SJSA1 (cell line): ENCODE results near the gene ME1. TPM values are rescaled to one million over a fixed set of nuclear protein-coding genes. Genes with fewer than 3 reads are reported as not detected.
"Not testable (repeated sequence)": the region's sequence is repeated elsewhere in the genome, so short reads cannot be mapped to it uniquely, and the experiment has no call there.

Experiments
- DNase-seq, 2 experiments: peaks; one replicate each; pipeline ENCODE4 v3.0.0-alpha.2; 2015 to 2020; ENCODE audit warnings: low spot score in 2 of 2, low read depth in 1 of 2
- H3K27ac ChIP-seq: fragments of 250-450 bp; sonication (Bioruptor Pico); 2 replicates; pipeline ENCODE4 v1.5.1; 2020; ENCODE audit warnings: mild to moderate bottlenecking, moderate library complexity
- H3K27me3 ChIP-seq: fragments of 250-450 bp; sonication (Bioruptor Pico); replicated peaks from 2 replicates; pipeline ENCODE4 v1.5.1; 2020; ENCODE audit warnings: mild to moderate bottlenecking, moderate library complexity
- H3K36me3 ChIP-seq: fragments of 250-450 bp; sonication (Bioruptor Pico); 2 replicates; pipeline ENCODE4 v1.5.1; 2020; ENCODE audit warnings: mild to moderate bottlenecking
- H3K4me1 ChIP-seq: fragments of 250-450 bp; sonication (Bioruptor Pico); replicated peaks from 2 replicates; pipeline ENCODE4 v1.6.1; 2021; ENCODE audit warnings: mild to moderate bottlenecking
- H3K4me3 ChIP-seq: fragments of 250-450 bp; sonication (Bioruptor Pico); 2 replicates; pipeline ENCODE4 v1.5.1; 2020; ENCODE audit warnings: mild to moderate bottlenecking
- H3K9me3 ChIP-seq: fragments of 250-450 bp; sonication (Bioruptor Pico); replicated peaks from 2 replicates; pipeline ENCODE4 v1.5.1; 2020; ENCODE audit warnings: mild to moderate bottlenecking
- total RNA-seq: library from RNA; depleted of rRNA; stranded (reverse); fragments of >200 nt; shearing (Covaris generic); gene quantifications from 2 replicates; pipeline ENCODE4 v1.2.3, GENCODE V29; 2014

Gene ME1
- total RNA-seq, 1 experiment from 2014 or later = 54.7 TPM

- H3K4me1 ChIP-seq = peaks cover 21% of the 10 kb centered on the region
- DNase-seq = peak in 1 of 2 experiments; percentile 46
- peak overlapping the region; percentile 37 for H3K27ac ChIP-seq
- no peaks in the 10 kb centered on the region for H3K36me3 ChIP-seq
- H3K27me3 ChIP-seq = no peaks in the 10 kb centered on the region
- H3K9me3 ChIP-seq = no peaks in the 10 kb centered on the region; the same call in 1 of the 2 replicates
- H3K4me3 ChIP-seq = no peak overlapping the region
These were observed 30.6 kb upstream of the ME1 start for GRCh38 chr6:83461438-83461837.

- Histone ChIP-seq H3K27ac (no peak overlapping the region), H3K9me3 (no peaks in the 10 kb centered on the region; the same call in 1 of the 2 replicates), H3K27me3 (no peaks in the 10 kb centered on the region), H3K4me1 (peaks cover 21% of the 10 kb centered on the region), H3K36me3 (no peaks in the 10 kb centered on the region), H3K4me3 (no peak overlapping the region)
- DNase-seq = no peak
These were observed 28.8 kb upstream of the ME1 start for GRCh38 chr6:83459663-83460062.

GRCh38 chr6:83450015-83450414, 19.2 kb upstream of the ME1 start:
- DNase-seq, H3K36me3 ChIP-seq, H3K27ac ChIP-seq: not testable (repeated sequence)

GRCh38 chr6:83444086-83444699, 13.3 kb upstream of the ME1 start:
- DNase-seq, H3K4me1 ChIP-seq, H3K4me3 ChIP-seq, H3K9me3 ChIP-seq, H3K27ac ChIP-seq, H3K36me3 ChIP-seq, H3K27me3 ChIP-seq: not testable (repeated sequence)

More at GRCh38 chr6:83450015-83450414, 19.2 kb upstream of the ME1 start:
- H3K9me3 ChIP-seq, H3K4me3 ChIP-seq, H3K27me3 ChIP-seq, H3K4me1 ChIP-seq: not testable (repeated sequence)

DNA sequence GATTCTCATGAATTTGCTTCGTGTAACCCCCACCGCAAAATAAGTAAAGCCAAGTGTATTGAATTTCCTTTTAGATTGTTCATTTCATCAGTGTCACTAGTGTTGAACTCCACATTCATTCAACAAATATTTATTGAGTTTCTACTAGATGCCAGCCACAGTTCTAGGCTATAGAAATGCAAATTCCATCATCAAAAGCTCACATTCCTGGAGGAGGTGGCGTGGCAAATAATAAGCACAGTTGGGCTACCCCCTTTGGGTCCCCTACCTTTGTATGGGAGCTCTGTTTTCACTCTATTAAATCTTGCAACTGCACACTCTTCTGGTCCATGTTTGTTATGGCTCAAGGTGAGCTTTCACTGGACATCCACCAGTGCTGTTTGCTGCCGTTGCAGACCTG, 12.7 kb upstream of the ME1 start:
- H3K9me3 ChIP-seq = no peaks in the 10 kb centered on the region
- no peak overlapping the region for H3K27ac ChIP-seq
- H3K27me3 ChIP-seq = no peaks in the 10 kb centered on the region
- no peak overlapping the region for H3K4me3 ChIP-seq
- no peak for DNase-seq
- no peaks in the 10 kb centered on the region for H3K36me3 ChIP-seq
- H3K4me1 ChIP-seq = no peaks in the 10 kb centered on the region

GRCh38 chr6:83442752-83443151, 11.9 kb upstream of the ME1 start:
- H3K9me3 ChIP-seq = no peaks in the 10 kb centered on the region
- no peak overlapping the region for H3K27ac ChIP-seq
- H3K36me3 ChIP-seq = no peaks in the 10 kb centered on the region
- no peaks in the 10 kb centered on the region for H3K4me1 ChIP-seq
- H3K27me3 ChIP-seq = no peaks in the 10 kb centered on the region
- no peak overlapping the region for H3K4me3 ChIP-seq
- no peak for DNase-seq

GRCh38 chr6:83439201-83439600, 8.3 kb upstream of the ME1 start:
- Histone ChIP-seq H3K4me3 (no peak overlapping the region), H3K4me1 (no peaks in the 10 kb centered on the region), H3K36me3 (no peaks in the 10 kb centered on the region), H3K9me3 (no peaks in the 10 kb centered on the region), H3K27me3 (no peaks in the 10 kb centered on the region), H3K27ac (no peak overlapping the region)
- DNase-seq = no peak

DNA sequence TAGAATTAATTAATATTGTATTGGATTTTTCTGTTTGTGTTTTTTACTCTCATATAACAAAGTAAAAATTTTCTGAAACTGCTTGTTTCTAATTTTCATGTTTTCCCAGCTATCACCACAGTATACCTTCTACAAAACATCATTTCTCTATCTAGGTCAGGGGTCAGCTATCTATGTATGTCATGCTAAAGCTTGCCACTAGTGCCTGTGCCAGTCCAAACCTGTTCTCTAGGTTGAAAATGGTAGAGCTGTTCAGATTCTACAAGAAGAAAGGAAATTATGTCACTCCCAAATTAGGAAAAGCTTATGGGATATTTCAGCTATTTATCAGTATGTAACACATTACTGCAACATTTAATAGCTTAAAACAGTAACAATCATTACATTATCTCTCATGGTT, 5.8 kb upstream of the ME1 start:
- H3K27ac ChIP-seq = no peak overlapping the region
- no peak for DNase-seq
- H3K27me3 ChIP-seq = no peaks in the 10 kb centered on the region
- H3K36me3 ChIP-seq = no peaks in the 10 kb centered on the region
- peaks cover 3% of the 10 kb centered on the region for H3K4me1 ChIP-seq
- no peak overlapping the region for H3K4me3 ChIP-seq
- no peaks in the 10 kb centered on the region for H3K9me3 ChIP-seq

GRCh38 chr6:83433177-83433576, 2.3 kb upstream of the ME1 start:
- Histone ChIP-seq H3K27ac (no peak overlapping the region), H3K9me3 (no peaks in the 10 kb centered on the region), H3K4me3 (no peak overlapping the region), H3K4me1 (peaks cover 13% of the 10 kb centered on the region), H3K36me3 (no peaks in the 10 kb centered on the region; the same call in 1 of the 2 replicates), H3K27me3 (no peaks in the 10 kb centered on the region)
- no peak for DNase-seq

GRCh38 chr6:83432636-83433035, 1.8 kb upstream of the ME1 start:
- H3K4me1 ChIP-seq = peaks cover 14% of the 10 kb centered on the region
- DNase-seq = no peak
- H3K27me3 ChIP-seq = no peaks in the 10 kb centered on the region
- H3K36me3 ChIP-seq = no peaks in the 10 kb centered on the region; the same call in 1 of the 2 replicates
- no peak overlapping the region for H3K27ac ChIP-seq
- H3K4me3 ChIP-seq = no peak overlapping the region
- H3K9me3 ChIP-seq = no peaks in the 10 kb centered on the region

DNA sequence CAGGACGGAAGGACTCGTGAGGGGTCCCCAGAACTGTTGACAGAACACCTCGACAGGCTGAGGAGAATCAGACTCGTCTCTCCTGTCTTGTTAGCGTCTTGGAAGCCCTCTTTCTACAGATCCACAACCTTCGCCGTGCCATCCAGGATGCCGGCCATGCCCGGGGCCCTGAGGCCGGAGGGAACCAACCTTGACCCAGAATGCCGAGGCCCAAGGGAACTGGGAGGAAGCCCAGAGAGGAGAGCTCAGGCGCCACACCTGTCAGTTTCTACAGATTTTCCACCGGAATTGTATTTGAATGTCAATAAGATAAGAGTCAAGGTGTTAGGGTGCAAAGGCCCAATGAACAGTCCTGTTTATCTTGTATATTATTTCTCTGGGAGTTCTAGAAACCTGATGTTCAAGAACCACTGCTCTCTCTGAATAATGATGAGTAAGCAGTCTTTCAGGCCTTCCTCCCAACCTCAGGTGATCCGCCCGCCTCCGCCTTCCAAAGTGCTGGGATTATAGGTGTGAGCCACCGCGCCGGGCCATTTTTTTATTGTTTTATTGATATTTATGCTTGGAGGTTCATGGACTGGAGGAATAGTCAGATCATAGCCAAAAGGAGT, 799 bp upstream of the ME1 start:
- H3K9me3 ChIP-seq = no peaks in the 10 kb centered on the region
- DNase-seq = no peak
- H3K4me1 ChIP-seq = peaks cover 21% of the 10 kb centered on the region
- no peaks in the 10 kb centered on the region; the same call in 1 of the 2 replicates for H3K36me3 ChIP-seq
- H3K27me3 ChIP-seq = no peaks in the 10 kb centered on the region
- H3K27ac ChIP-seq = peak overlapping the region; percentile 92
- peak overlapping the region; percentile 64 for H3K4me3 ChIP-seq

- DNase-seq = peak; percentile 88 to 93
- peak overlapping the region; percentile 92 for H3K27ac ChIP-seq
- no peaks in the 10 kb centered on the region for H3K27me3 ChIP-seq
- no peaks in the 10 kb centered on the region for H3K9me3 ChIP-seq
- peaks cover 5% of the 10 kb centered on the region for H3K36me3 ChIP-seq
- H3K4me3 ChIP-seq = peak overlapping the region; percentile 64
- H3K4me1 ChIP-seq = peaks cover 21% of the 10 kb centered on the region
These were observed 817 bp downstream of the ME1 start for GRCh38 chr6:83429857-83430610.

GRCh38 chr6:83429269-83429668, 1.6 kb downstream of the ME1 start:
- Histone ChIP-seq H3K9me3 (no peaks in the 10 kb centered on the region), H3K27ac (no peak overlapping the region; the same call in 1 of the 2 replicates), H3K4me3 (peak overlapping the region; percentile 64), H3K27me3 (no peaks in the 10 kb centered on the region), H3K4me1 (peaks cover 21% of the 10 kb centered on the region), H3K36me3 (peaks cover 12% of the 10 kb centered on the region)
- DNase-seq = no peak

- DNase-seq = no peak
- Histone ChIP-seq H3K4me3 (no peak overlapping the region), H3K9me3 (no peaks in the 10 kb centered on the region), H3K27me3 (no peaks in the 10 kb centered on the region), H3K4me1 (peaks cover 11% of the 10 kb centered on the region; the same call in 1 of the 2 replicates), H3K27ac (no peak overlapping the region), H3K36me3 (peaks cover 16% of the 10 kb centered on the region)
These were observed 6.3 kb downstream of the ME1 start for GRCh38 chr6:83424392-83425018.
